GM19438 (cell line): ENCODE measurements around the gene C1QTNF4.
"Not testable (repeated sequence)": the region's sequence is repeated elsewhere in the genome, so short reads cannot be mapped to it uniquely, and the experiment has no call there.

Experiments used
- ATAC-seq: cut with Tn5 transposase; IDR thresholded peaks from one replicate; pipeline ENCODE4 v1.9.1; 2021; ENCODE audit warnings: low read depth; ENCODE audit not compliant: unreplicated experiment

The C1QTNF4 gene

DNA sequence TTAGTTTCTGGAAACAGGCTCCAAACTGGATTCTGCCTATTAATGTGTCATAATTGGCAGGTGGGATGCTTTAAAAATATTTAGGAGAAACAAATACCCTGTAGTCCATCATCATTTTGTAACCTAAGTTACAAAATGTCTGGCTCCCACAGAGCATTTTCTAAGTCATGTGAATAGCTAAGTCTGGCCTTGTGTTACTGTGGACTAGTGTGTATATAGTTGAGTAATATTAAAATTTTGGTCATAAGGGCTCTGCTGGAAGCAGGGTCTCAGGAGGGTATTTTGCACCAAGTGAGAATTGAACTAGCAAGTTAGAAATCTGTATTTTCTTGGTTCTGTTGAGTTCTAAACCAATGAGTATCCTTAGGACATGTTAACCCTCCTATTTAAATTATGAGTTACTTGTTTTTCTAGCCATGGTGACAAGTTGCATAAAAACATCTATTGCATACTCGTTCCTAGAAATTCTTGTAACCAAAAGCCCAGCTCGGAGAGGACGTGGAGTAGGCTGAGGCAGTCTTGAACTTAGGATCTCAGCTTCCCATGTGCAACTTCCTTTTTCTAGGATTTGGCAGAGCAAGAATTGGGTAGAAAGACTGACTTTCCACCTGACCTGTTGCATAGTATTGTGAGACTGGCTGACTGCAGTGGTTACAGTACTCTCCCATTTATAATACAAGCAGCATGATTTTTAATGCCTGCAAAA is 23.4 kb downstream of the C1QTNF4 start:
- no peak for ATAC-seq

DNA sequence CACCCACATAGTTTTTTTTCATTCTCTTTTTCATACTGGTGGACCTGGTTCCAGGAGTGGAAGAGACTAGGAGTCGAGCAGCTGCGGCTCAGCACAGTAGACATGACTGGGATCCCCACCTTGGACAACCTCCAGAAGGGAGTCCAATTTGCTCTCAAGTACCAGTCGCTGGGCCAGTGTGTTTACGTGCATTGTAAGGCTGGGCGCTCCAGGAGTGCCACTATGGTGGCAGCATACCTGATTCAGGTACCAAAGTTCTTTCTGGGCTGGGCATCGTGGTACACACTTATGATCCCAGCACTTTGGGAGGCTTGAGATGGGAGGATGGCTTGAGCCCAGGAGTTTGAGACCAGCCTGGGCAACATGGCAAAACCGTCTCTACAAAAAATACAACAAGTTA is 24.6 kb downstream of the C1QTNF4 start:
- no peak for ATAC-seq

DNA sequence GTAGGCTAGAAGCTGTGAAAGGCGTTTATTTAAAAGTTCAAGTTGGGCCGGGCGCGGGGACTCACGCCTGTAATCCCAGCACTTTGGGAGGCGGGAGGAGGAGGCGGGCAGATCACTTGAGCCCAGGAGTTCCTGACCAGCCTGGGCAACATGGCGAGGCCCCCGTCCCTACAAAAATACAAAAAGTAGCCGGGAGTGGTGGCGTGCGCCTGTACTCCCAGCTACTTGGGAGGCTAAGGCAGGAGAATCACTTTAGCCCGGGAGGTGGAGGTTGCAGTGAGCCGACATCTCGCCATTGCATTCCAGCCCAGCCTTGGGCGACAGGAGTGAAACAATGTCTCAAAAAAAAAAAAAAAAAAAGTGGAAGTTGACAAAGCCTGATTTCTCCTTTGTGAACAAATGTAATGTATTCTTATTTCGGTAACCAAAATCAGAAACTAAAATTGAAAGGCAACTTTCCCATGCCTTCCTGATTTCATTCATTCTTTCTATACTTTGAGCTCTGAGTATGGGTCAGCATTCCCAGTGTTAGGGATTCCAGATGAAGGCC is 28.0 kb downstream of the C1QTNF4 start:
- no peak for ATAC-seq

DNA sequence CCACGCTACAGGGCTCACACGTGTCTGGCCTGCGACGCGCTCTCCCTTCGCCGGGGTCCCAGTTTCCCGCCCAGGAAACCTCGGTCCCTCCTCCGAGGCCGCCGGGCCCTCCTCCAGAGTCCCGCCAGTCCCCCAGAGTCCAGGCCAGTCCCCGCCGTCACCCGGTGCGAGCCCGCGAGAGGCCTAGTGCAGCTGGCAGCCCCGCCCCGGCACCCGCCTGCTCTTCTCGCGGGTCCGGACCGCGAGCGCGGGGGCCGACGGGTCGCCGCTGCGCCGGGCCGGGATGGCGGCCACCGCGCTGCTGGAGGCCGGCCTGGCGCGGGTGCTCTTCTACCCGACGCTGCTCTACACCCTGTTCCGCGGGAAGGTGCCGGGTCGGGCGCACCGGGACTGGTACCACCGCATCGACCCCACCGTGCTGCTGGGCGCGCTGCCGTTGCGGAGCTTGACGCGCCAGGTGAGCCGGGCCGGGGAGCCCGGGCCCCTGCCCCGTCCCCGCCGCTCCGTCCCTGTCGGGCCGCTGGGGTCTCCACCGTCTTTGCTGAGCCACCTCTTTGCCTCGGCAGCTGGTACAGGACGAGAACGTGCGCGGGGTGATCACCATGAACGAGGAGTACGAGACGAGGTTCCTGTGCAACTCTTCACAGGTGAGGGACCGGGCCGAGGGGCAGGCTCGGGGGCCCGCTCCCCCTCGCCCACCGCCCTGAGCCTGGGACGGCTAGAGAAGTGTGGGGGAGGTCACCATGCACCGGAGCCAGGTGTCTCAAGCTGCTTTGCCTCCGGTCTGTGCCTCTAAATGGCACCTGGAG is 28.7 kb downstream of the C1QTNF4 start, which contains the start of gene PTPMT1:
TSS of gene PTPMT1 (plus strand) at position 260 of the 809 bp plus-strand sequence. CDS start at position 284, 24 bp downstream.
- ATAC-seq: peak; percentile 83

DNA sequence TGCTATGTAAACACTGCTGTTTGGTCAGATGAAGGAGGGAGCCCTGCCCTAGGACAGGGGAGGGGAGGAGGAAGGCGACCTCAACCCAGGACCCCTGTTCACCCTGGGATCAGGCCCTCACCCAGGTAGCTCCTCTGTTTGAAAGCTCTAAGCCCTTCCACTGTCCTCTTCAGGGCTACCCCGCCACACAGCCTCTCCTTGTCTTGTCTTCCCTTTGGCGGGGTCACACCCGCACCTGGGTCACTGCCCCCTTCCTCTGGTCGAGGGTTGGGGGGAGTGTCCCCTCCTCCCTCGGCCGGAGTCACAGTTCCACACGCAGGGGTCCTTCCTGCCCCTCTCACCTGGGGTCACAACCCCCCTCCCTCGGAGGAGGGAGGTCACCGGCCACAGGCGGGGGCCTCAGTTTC is 29.3 kb downstream of the C1QTNF4 start:
- ATAC-seq: peak; percentile 21

DNA sequence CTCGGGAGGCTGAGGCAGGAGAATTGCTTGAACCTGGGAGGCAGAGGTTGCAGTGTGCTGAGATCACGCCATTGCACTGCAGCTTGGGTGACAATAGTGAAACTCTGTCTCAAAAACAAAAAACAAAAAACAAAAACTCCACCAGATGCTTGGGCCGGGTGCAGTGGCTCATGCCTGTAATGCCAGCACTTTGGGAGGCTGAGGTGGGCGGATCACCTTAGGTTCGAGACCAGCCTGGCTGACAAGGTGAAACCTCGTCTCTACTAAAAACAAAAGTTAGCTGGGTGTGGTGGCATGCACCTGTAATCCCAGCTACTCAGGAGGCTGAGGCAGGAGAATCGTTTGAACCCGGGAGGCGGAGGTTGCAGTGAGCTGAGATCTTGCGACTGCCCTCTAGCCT is 29.8 kb downstream of the C1QTNF4 start:
- not testable (repeated sequence) for ATAC-seq

DNA sequence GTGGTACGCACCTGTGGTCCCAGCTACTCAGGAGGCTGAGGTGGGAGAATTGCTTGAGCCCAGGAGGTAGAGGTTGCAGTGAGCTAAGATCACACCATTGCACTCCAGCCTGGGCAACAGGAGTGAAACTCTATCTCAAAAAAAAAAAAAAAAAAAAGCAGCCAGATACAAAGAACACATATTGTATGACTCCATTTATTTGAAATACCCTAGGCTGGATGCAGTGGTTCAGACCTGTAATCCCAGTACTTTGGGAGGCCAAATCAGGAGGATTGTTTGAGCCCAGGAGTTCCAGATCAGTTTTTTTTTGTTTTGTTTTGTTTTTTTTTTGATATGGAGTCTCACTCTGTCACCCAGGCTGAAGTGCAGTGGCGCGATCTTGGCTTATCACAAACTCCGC is 31.8 kb downstream of the C1QTNF4 start:
- not testable (repeated sequence) for ATAC-seq

DNA sequence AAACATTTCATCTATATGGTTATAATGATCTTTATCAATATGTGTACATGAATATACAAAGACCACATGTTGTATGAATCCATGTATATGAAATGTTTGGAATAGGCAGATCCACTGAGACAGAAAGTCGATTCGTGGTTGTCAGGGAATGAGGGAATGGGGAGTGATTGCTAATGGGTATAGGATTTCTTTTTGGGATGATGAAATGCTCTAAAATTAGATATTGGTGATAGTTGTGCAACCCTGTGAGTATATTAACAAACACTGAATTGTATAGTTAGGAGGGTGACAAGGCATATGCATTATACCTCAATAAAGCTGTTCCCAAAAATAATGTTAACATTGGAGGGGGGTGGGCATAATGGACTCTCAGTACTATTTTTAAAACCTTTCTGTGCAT is 33.8 kb downstream of the C1QTNF4 start:
- ATAC-seq: no peak

DNA sequence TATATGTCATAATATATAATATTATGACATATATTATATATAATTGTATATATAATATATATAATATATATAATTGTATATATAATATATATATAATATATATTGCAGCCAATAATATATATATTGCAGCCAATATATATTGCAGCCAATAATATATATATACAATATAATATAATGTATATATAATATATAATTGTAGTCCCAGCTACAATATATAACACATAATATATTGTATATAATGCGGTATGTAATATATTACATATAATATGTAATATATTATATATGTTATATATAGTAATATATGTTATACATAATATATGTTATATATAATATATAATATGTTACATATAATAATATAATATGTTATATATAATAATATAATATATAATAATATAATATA is 35.5 kb downstream of the C1QTNF4 start:
- no peak for ATAC-seq

DNA sequence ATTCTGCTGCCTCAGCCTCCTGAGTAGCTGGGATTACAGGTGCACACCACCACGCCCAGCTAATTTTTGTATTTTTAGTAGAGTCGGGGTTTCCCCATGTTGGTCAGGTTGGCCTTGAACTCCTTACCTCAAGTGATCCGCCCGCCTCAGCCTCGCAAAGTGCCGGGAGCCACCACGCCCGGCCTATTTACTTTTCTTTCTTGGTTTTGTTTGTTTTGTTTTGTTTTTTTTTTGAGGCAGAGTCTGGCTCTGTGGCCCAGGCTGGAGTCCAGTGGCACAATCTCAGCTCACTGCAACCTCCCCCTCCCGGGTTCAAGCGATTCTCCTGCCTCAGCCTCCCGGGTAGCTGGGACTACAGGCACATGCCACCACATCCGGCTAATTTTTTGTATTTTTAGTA is 37.2 kb downstream of the C1QTNF4 start:
- not testable (repeated sequence) for ATAC-seq

DNA sequence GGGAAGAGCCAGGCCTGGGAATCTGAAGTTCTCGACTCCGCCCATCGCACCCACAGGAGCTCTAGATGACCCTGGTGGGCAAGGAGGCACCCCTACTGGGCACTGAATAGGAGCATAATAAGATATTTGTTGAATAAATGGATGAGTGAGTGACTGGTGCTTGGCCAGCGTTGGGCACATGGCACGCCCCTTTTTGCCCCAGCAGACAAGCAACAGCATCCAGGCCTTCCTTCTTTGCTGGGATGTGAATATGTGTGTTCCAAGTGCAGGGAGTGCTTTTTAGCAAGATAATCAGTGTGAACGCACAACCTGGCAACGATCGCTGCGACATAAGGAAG is 40.8 kb downstream of the C1QTNF4 start:
- ATAC-seq: peak; percentile 31

DNA sequence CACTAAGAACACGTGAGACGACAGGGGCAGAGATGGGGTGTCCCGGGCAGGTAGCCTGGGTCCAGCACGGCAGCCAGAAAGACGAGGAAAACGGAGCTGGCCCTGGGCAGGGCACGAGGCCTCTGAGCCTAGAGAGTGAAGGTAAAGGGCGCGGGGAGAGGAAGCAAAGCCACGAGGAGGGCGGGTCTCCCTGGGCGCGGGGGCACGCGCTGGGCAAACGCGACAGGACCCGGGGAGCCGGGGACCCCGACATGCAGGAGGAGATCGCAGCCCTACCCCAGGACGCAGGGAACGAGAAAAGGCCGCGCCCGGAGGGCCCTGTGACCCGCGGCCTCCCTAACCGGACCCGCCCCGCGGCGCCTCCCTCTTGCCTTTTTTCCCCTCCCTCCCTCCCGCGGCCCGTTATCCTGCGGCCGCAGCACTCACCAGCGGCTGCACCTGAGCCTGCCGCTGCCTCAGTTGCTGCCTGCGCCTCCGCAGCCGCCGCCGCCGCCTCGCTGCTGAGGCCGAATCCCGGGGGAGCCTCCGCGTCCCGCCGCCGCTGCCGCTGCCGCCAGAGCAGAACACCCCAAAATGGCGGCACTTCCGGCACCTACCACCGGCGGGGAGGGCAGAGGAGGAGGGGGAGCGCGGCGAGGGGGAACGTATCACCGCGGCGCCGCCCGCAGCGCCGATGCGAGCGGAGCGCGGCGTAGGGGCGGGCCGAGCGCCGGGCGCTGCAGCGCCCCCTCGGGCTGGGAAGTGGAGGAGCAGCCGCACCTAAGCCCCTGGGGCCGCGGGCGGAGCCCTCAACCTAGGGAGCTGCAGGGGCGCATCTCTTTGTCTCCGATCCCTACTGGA is 41.4 kb downstream of the C1QTNF4 start, which contains the start of gene CELF1:
TSS of gene CELF1 (minus strand) at position 567 of the 840 bp plus-strand sequence. CDS start 53,609 bp downstream, outside the sequence.
- ATAC-seq: peak; percentile 94

DNA sequence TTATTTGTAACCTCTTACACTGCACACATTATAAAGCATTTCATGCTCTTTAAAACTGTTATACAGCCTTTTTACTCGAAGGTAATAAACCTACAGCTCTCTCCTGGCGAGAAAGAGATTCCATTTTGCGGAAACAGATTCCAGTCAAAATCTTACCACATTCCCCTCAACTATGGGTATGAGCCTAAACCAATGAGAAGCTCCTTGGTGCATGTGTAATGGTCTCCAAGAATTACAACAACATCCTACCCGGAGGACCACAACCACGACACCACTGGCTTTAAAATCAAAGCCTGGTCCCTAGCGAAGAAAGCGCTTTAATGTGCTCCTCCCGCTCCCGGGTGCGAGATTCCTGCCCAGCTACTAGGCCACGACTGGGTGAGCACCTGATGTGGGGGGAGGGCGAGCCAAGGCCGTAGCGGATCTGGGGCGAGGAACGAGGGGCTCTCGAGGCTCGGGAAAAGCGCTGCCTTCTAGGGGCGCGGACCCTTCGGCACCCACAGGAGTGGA is 42.1 kb downstream of the C1QTNF4 start:
- peak; percentile 1 for ATAC-seq

DNA sequence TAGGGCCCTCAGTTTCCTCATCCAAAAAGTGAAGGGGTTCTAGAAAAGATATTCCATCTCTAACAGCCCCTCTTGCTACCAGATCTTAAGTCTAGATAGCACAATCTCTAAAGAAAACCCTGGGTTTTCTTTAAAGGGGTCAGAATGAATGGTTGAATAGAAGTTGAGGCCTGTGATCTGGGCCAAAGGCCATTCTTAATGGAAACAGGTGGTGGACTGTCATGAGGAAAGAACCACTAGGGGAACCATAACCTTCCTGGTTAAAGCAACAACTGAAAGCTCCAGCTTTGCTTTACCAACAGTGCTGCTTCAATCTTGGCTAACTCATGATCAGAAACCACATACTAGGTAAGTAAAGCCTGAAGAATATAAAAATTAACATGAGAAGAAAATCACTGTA is 43.1 kb downstream of the C1QTNF4 start:
- ATAC-seq: no peak

DNA sequence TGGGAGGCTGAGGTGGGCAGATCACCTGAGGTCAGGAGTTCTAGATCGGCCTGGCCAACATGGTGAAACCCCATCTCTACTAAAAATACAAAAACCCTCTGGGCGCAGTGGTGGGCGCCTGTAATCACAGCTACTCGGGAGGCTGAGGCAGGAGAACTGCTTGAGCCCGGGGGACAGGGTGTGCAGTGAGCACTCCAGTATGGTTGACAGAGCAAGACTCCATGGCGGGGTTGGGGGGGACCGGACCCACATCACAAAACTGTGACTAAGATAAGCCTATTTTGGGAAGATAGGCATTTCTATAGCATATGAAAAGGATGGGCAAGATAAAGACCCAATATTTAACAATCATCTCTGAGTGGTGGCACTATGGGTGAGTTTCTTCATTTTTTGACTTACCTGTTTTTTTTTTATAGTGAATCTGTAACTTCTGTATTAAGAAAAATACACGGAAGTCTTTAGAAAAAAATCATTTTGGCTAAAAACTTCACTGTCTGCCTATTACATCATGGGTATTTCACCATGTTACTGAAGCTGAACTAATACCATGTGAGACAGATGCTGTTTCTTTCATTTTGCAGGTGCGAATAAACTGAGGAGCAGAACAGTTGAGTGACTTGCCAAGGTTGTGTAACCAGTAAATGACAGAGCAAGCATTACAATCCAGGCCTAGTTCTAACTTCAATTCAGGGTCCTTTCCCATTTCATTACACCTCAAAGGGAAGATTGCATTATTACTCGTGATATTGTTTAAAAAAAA is 43.7 kb downstream of the C1QTNF4 start:
- ATAC-seq: no peak

DNA sequence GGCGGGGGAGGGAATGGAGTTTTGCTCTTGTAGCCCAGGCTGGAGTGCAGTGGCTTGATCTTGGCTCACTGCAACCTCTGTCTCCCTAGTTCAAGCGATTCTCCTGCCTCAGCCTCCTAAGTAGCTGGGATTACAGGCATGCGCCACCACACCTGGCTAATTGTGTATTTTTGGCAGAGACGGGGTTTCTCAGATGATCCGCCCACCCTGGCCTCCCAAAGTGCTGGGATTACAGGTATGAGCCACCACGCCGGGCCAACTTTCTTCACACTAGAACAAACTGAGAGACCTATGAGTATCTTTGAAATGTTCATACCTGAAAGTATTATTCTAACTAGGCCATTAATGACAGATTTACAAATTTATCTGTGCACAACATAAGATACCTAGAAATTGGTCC is 47.9 kb downstream of the C1QTNF4 start:
- not testable (repeated sequence) for ATAC-seq

DNA sequence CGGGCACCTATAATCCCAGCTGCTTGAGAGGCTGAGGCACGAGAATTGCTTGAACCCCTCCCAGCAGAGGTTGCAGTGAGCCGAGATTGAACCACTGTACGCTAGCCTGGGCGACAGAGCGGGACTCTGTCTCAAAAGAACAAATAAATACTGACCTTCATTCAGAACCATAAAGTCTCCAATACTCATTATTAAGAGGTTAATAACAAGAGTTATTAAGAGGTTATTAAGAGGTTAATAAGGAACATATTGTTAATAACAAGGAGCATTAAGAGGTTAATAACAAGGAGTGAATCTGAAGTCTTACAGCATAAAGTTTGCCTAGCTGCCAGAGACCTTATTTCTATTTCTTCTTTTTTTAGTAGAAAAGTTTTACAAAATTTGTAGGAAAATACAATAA is 48.9 kb downstream of the C1QTNF4 start:
- ATAC-seq: no peak

DNA sequence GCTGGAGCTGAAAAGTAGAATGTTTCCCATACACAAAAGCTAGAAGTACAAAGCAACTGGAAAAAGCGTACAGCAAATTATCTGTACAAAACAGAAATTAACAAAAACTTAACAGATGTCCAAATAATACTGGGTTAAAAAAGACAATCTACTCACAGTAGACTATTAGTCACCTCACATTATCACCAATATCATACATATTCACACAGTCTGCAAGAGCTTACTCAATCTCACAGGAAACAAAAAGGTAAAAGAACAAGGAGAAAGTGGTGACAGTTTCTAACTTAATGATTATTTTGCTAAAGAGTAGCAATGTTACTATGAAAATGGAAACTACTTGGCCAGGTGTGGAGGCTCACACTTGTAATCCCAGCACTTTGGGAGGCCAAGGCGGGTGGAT is 53.1 kb downstream of the C1QTNF4 start:
- no peak for ATAC-seq

DNA sequence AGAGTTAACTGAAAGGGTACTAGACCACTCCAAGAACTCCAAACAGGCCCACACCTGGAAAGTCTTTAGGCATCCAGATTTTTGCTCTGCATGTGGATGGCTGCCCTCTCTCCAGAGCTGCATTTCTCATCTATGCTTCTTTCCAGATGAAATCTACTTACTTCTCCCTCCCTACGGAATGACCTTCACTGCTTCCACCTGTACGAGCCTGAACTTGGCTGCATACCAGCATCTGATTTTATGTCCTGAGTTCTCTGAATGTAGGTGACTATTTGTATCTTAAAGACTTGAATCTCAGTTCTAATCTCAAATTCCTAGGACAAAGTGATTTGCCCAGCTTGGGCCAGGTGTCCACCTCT is 54.6 kb downstream of the C1QTNF4 start:
- no peak for ATAC-seq
